Epithelial cell of esophagus (primary cell): Measurements from ENCODE around the gene ADIPOQ.

Source experiments
- DNase-seq: peaks from one replicate; pipeline ENCODE4 v3.0.0; 2010; ENCODE audit warnings: low read depth
- H3K4me3 ChIP-seq: 2 replicates; pipeline ENCODE4 v1.5.1; 2011; ENCODE audit warnings: mild to moderate bottlenecking, low read length, control low read depth
- TF ChIP-seq, protein P1 (sequence below): IDR thresholded peaks from 2 replicates; pipeline ENCODE4 v1.5.1; 2011; ENCODE audit warnings: low read depth, mild to moderate bottlenecking, low read length, control low read depth, inconsistent platforms; ENCODE audit not compliant: insufficient read depth; ENCODE audit errors: missing control alignments

ADIPOQ gene

GRCh38 chr3:186828340-186828739 lies 14.2 kb upstream of the ADIPOQ start:
- TF ChIP-seq, protein P1, sequence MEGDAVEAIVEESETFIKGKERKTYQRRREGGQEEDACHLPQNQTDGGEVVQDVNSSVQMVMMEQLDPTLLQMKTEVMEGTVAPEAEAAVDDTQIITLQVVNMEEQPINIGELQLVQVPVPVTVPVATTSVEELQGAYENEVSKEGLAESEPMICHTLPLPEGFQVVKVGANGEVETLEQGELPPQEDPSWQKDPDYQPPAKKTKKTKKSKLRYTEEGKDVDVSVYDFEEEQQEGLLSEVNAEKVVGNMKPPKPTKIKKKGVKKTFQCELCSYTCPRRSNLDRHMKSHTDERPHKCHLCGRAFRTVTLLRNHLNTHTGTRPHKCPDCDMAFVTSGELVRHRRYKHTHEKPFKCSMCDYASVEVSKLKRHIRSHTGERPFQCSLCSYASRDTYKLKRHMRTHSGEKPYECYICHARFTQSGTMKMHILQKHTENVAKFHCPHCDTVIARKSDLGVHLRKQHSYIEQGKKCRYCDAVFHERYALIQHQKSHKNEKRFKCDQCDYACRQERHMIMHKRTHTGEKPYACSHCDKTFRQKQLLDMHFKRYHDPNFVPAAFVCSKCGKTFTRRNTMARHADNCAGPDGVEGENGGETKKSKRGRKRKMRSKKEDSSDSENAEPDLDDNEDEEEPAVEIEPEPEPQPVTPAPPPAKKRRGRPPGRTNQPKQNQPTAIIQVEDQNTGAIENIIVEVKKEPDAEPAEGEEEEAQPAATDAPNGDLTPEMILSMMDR, result no peak
- no peak for DNase-seq
- H3K4me3 ChIP-seq, result no peak overlapping the region

DNA sequence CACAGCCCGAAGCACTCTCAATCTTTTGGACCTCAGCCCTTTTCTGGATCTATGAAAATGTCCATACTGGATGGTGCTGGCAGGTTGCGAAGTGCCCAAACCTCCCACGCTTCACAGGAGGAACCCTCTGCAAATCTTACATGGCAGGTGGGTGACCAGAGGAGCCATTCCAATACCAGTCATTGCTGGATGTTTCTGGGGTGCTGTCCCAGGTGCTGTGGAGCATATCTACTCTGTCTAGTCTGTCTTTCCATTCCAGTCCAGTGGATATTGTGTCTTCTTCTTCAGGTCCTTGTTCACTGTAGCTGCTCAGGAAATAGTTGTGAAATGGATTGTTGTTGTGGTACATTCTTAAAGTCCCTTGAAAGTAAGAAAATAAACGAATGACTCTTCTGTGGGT lies 10.7 kb upstream of the ADIPOQ start:
- H3K4me3 ChIP-seq, result no peak overlapping the region
- TF ChIP-seq, protein P1, result no peak
- no peak for DNase-seq

GRCh38 chr3:186832276-186832675 lies 10.2 kb upstream of the ADIPOQ start:
- TF ChIP-seq, protein P1, result no peak
- no peak for DNase-seq
- H3K4me3 ChIP-seq, result no peak overlapping the region

GRCh38 chr3:186839874-186840641 lies 2.5 kb upstream of the ADIPOQ start:
- no peak for DNase-seq
- no peak overlapping the region for H3K4me3 ChIP-seq
- TF ChIP-seq, protein P1, result no peak

DNA sequence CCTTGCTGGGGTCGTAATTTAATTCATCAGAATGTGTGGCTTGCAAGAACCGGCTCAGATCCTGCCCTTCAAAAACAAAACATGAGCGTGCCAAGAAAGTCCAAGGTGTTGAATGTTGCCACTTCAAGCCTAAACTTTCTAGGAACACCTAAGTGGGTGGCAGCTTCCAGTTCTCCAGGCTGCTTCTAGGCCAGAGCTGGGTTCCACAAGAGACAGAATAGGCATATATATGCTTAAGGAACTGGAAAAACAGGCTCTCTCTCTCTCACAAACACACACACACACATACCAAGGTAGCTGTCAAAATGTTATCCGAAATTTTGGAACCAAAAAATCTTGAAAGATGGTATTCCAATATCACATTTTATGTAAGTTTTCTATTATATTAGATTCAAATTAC lies 890 bp upstream of the ADIPOQ start:
- TF ChIP-seq, protein P1, result no peak
- H3K4me3 ChIP-seq, result no peak overlapping the region
- peak; percentile 61 for DNase-seq

GRCh38 chr3:186843039-186843432 lies 526 bp downstream of the ADIPOQ start:
- TF ChIP-seq, protein P1, result no peak
- no peak for DNase-seq
- H3K4me3 ChIP-seq, result no peak overlapping the region

DNA sequence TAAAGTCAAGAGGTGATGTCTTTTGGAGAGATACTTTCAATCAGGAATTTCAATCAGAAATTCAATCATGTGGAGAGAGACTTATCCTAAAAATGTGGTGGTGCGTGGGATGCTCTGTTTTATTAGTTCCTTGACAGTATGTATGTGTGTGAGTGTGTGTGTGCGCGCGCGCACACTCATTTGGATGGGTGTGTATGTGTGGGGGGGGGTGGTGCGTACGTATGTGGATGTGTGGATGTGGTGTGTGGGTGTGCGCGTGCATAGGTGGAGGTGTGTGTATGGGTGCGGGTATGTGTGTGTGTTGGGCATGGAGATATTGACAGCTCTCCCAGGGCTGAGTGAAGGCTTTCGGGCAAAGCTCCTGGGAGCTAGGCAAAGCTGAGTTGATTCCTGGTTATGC lies 2.4 kb downstream of the ADIPOQ start:
- no peak for DNase-seq
- TF ChIP-seq, protein P1, result no peak
- no peak overlapping the region for H3K4me3 ChIP-seq
